ENCODE measurements around the gene DR1. TPM values are rescaled to one million over a fixed set of nuclear protein-coding genes. Genes with fewer than 3 reads are reported as not detected.

Gene DR1
- total and polyA plus RNA-seq, 2 of the 8 experiments (the other 6 are each of a cell fraction or from before 2014, with no cell fraction given) = 13.1 to 62.3 TPM

DNA sequence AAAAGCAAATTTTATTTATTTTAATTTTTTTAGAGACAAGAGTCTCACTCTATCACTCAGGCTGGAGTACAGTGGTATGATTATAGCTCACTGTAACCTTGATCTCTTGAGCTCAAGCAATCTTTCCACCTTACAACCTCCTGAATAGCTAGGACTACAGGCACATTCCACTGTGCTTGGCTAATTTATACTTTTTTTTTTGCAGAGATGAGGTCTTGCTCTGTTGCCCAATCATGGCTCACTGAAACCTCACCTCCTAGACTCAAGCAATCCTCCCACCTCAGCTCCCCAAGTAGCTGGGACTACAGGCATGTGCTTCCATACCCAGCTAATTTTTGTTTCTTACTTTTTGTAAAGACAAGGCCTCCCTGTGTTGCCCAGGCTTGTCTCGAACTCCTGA, 49.5 kb downstream of the DR1 start:
- H3K27ac ChIP-seq (ENCODE audit: low read depth, low read length) = no peak overlapping the region
- no peak for DNase-seq (ENCODE audit: low read depth in 1 of 2, low spot score in 2 of 2)
- no peak for FAIRE-seq
- no peak overlapping the region for H3K14ac ChIP-seq (ENCODE audit: insufficient read length)
- H3K4ac ChIP-seq (replicated peaks; ENCODE audit: insufficient read length, low read depth, low read length) = no peak overlapping the region
- H3K9ac ChIP-seq (replicated peaks in 1 of 4; ENCODE audit: extremely low read depth in 1 of 4, low read depth in 3 of 4, low read length in 3 of 4) = no peak overlapping the region
- no peak overlapping the region for H2BK12ac ChIP-seq (ENCODE audit: low read depth, low read length)
- no peaks in the 10 kb centered on the region for H3K79me1 ChIP-seq (ENCODE audit: low read depth, low read length)
- H2AFZ ChIP-seq (ENCODE audit: low read length) = no peak overlapping the region
- H4K8ac ChIP-seq (ENCODE audit: extremely low read depth, insufficient read depth, low read length) = no peak overlapping the region
- no peak overlapping the region for H3K4me3 ChIP-seq (ENCODE audit: extremely low read depth in 1 of 4, insufficient read depth in 2 of 4, low read depth in 3 of 4, low read length in 4 of 4)
- no peak overlapping the region for H4K5ac ChIP-seq (ENCODE audit: insufficient read length, low read depth, low read length)
- peaks cover 0 to 3% of the 10 kb centered on the region in 2 experiments; a peak in 2 of 4 replicates for H3K9me3 ChIP-seq (ENCODE audit: insufficient read depth in 2 of 2, low read depth in 1 of 2, low read length in 1 of 2)
- POLR2A ChIA-PET (ENCODE audit: partially characterized antibody) = no interaction called here
- no peak overlapping the region for H3K56ac ChIP-seq (replicated peaks; ENCODE audit: insufficient read length, low read depth, low read length)
- no peaks in the 10 kb centered on the region for H4K20me1 ChIP-seq (replicated peaks in 1 of 2; ENCODE audit: control insufficient read depth in 1 of 2, insufficient read depth in 2 of 2, low read length in 2 of 2)
- TF ChIP-seq KDM4A (IDR thresholded peaks at IDR 0.05; ENCODE audit: low read depth, low read length, severe bottlenecking) = no peak
- TF ChIP-seq RNF2 (IDR thresholded peaks at IDR 0.05; ENCODE audit: borderline replicate concordance, low read depth, low read length, missing control alignments, poor library complexity, severe bottlenecking) = no peak
- no peak for TF ChIP-seq CREB1 (IDR thresholded peaks at IDR 0.05)
- TF ChIP-seq ASH2L (IDR thresholded peaks at IDR 0.05; ENCODE audit: low read length) = no peak
- no peak for TF ChIP-seq TAF7 (optimal IDR thresholded peaks at IDR 0.05; ENCODE audit: borderline replicate concordance, low read depth, low read length)
- no peak overlapping the region for H3K4me2 ChIP-seq (ENCODE audit: insufficient read depth in 1 of 2, low read depth in 2 of 2, low read length in 2 of 2)
- 88% methylated on average over 1 of the region's 1 CpG; no CpG with 5 or more reads in 1 of the 2 experiments for WGBS, 2 experiments (ENCODE audit: extremely low coverage in 1 of 2, insufficient coverage in 1 of 2, insufficient read length in 1 of 2, insufficient replicate concordance in 2 of 2, low coverage in 1 of 2, low lambda C conversion rate in 2 of 2, missing lambda C conversion rate in 1 of 2)
- H2BK120ac ChIP-seq (replicated peaks; ENCODE audit: low read depth, low read length) = no peak overlapping the region
- H3K18ac ChIP-seq (ENCODE audit: extremely low read depth, low read length) = no peak overlapping the region
- no peak overlapping the region for H3K23ac ChIP-seq (ENCODE audit: insufficient read length)
- CTCF ChIA-PET (ENCODE audit: partially characterized antibody) = interaction anchor here (0.6 kb wide), 1 partner anchor 110 kb away, joined by 5 read pairs; no protein-coding TSS in a partner anchor
- no peaks in the 10 kb centered on the region for H3K36me3 ChIP-seq (ENCODE audit: control insufficient read depth in 2 of 4, insufficient read depth in 4 of 4, low read length in 3 of 4)
- H2BK15ac ChIP-seq (ENCODE audit: low read length) = no peak overlapping the region
- H2BK20ac ChIP-seq (ENCODE audit: low read length) = no peak overlapping the region
- H3K79me2 ChIP-seq (ENCODE audit: control insufficient read depth in 1 of 2, insufficient read depth in 2 of 2, low read length in 2 of 2) = no peaks in the 10 kb centered on the region
- no peak overlapping the region for H2AK5ac ChIP-seq (ENCODE audit: low read depth, low read length)
- H3K4me1 ChIP-seq (replicated peaks in 1 of 4; ENCODE audit: control insufficient read depth in 3 of 4, insufficient read depth in 4 of 4, low read length in 3 of 4) = no peaks in the 10 kb centered on the region
- H3K27me3 ChIP-seq (replicated peaks in 1 of 4; ENCODE audit: control insufficient read depth in 3 of 4, extremely low read depth in 1 of 4, insufficient read depth in 3 of 4, low read length in 3 of 4) = no peaks in the 10 kb centered on the region
- H4K91ac ChIP-seq (replicated peaks; ENCODE audit: insufficient read length, low read length) = no peak overlapping the region
- no peaks in the 10 kb centered on the region for H3K23me2 ChIP-seq (ENCODE audit: low read depth, low read length)
- no peak overlapping the region for H2BK5ac ChIP-seq (ENCODE audit: low read depth, low read length)
